Rectal smooth muscle tissue (tissue), 1 donor: Measurements from ENCODE around the gene CTNNA3.

Source experiments
- H3K27ac ChIP-seq: one replicate; pipeline ENCODE4 v1.7.0; 2013; ENCODE audit warnings: low read depth, low read length, inconsistent platforms
- H3K27me3 ChIP-seq: one replicate; pipeline ENCODE4 v1.7.0; 2013; ENCODE audit warnings: low read length; ENCODE audit not compliant: control insufficient read depth, insufficient read depth
- H3K36me3 ChIP-seq: one replicate; pipeline ENCODE4 v1.7.0; 2013; ENCODE audit warnings: low read length; ENCODE audit not compliant: control insufficient read depth, insufficient read depth
- H3K4me1 ChIP-seq: one replicate; pipeline ENCODE4 v1.7.0; 2013; ENCODE audit warnings: low read length; ENCODE audit not compliant: control insufficient read depth, insufficient read depth
- H3K4me3 ChIP-seq: one replicate; pipeline ENCODE4 v1.7.0; 2013; ENCODE audit warnings: low read length
- H3K9ac ChIP-seq: one replicate; pipeline ENCODE4 v1.7.0; 2013; ENCODE audit warnings: low read length

Gene CTNNA3

GRCh38 chr10:66773472-66773817, 922.5 kb downstream of the CTNNA3 start:
- Histone ChIP-seq H3K4me3 (no peak overlapping the region), H3K27ac (no peak overlapping the region), H3K4me1 (no peaks in the 10 kb centered on the region), H3K9ac (no peak overlapping the region), H3K27me3 (no peaks in the 10 kb centered on the region), H3K36me3 (no peaks in the 10 kb centered on the region)

GRCh38 chr10:66772548-66773471, 923.2 kb downstream of the CTNNA3 start:
- H3K4me3 ChIP-seq = no peak overlapping the region
- H3K27me3 ChIP-seq = no peaks in the 10 kb centered on the region
- no peak overlapping the region for H3K27ac ChIP-seq
- no peak overlapping the region for H3K9ac ChIP-seq
- no peaks in the 10 kb centered on the region for H3K4me1 ChIP-seq
- no peaks in the 10 kb centered on the region for H3K36me3 ChIP-seq

GRCh38 chr10:66767707-66768106, 928.3 kb downstream of the CTNNA3 start:
- Histone ChIP-seq H3K36me3 (no peaks in the 10 kb centered on the region), H3K4me3 (no peak overlapping the region), H3K4me1 (no peaks in the 10 kb centered on the region), H3K27ac (no peak overlapping the region), H3K9ac (no peak overlapping the region), H3K27me3 (no peaks in the 10 kb centered on the region)

GRCh38 chr10:66762218-66762729, 933.7 kb downstream of the CTNNA3 start:
- Histone ChIP-seq H3K27me3 (no peaks in the 10 kb centered on the region), H3K36me3 (no peaks in the 10 kb centered on the region), H3K27ac (no peak overlapping the region), H3K4me3 (no peak overlapping the region), H3K4me1 (no peaks in the 10 kb centered on the region), H3K9ac (no peak overlapping the region)

GRCh38 chr10:66760941-66761340, 935.1 kb downstream of the CTNNA3 start:
- H3K4me3 ChIP-seq = no peak overlapping the region
- no peaks in the 10 kb centered on the region for H3K27me3 ChIP-seq
- H3K27ac ChIP-seq = no peak overlapping the region
- no peaks in the 10 kb centered on the region for H3K36me3 ChIP-seq
- no peak overlapping the region for H3K9ac ChIP-seq
- H3K4me1 ChIP-seq = no peaks in the 10 kb centered on the region

GRCh38 chr10:66755474-66755873, 940.5 kb downstream of the CTNNA3 start:
- H3K27me3 ChIP-seq = no peaks in the 10 kb centered on the region
- no peak overlapping the region for H3K9ac ChIP-seq
- no peaks in the 10 kb centered on the region for H3K36me3 ChIP-seq
- H3K4me3 ChIP-seq = no peak overlapping the region
- no peak overlapping the region for H3K27ac ChIP-seq
- H3K4me1 ChIP-seq = no peaks in the 10 kb centered on the region

- H3K4me1 ChIP-seq = no peaks in the 10 kb centered on the region
- no peaks in the 10 kb centered on the region for H3K27me3 ChIP-seq
- H3K4me3 ChIP-seq = no peak overlapping the region
- H3K9ac ChIP-seq = no peak overlapping the region
- no peak overlapping the region for H3K27ac ChIP-seq
- no peaks in the 10 kb centered on the region for H3K36me3 ChIP-seq
These were observed 943.3 kb downstream of the CTNNA3 start for GRCh38 chr10:66752714-66753113.

- no peaks in the 10 kb centered on the region for H3K36me3 ChIP-seq
- H3K9ac ChIP-seq = no peak overlapping the region
- H3K4me3 ChIP-seq = no peak overlapping the region
These were observed 947.8 kb downstream of the CTNNA3 start for GRCh38 chr10:66748217-66748616.

GRCh38 chr10:66747451-66747850, 948.5 kb downstream of the CTNNA3 start:
- no peak overlapping the region for H3K27ac ChIP-seq
- H3K36me3 ChIP-seq = no peaks in the 10 kb centered on the region
- no peaks in the 10 kb centered on the region for H3K27me3 ChIP-seq
- no peak overlapping the region for H3K4me3 ChIP-seq
- no peak overlapping the region for H3K9ac ChIP-seq
- H3K4me1 ChIP-seq = no peaks in the 10 kb centered on the region

More at GRCh38 chr10:66748217-66748616, 947.8 kb downstream of the CTNNA3 start:
- no peaks in the 10 kb centered on the region for H3K4me1 ChIP-seq
- H3K27ac ChIP-seq = no peak overlapping the region
- H3K27me3 ChIP-seq = no peaks in the 10 kb centered on the region

- H3K9ac ChIP-seq = no peak overlapping the region
- H3K27me3 ChIP-seq = no peaks in the 10 kb centered on the region
- H3K27ac ChIP-seq = no peak overlapping the region
- H3K4me1 ChIP-seq = no peaks in the 10 kb centered on the region
- H3K4me3 ChIP-seq = no peak overlapping the region
- H3K36me3 ChIP-seq = no peaks in the 10 kb centered on the region
These were observed 949.3 kb downstream of the CTNNA3 start for GRCh38 chr10:66746711-66747110.

- Histone ChIP-seq H3K36me3 (no peaks in the 10 kb centered on the region), H3K9ac (no peak overlapping the region), H3K4me1 (no peaks in the 10 kb centered on the region), H3K4me3 (no peak overlapping the region), H3K27me3 (no peaks in the 10 kb centered on the region), H3K27ac (no peak overlapping the region)
These were observed 949.7 kb downstream of the CTNNA3 start for GRCh38 chr10:66746246-66746645.

- Histone ChIP-seq H3K27ac (no peak overlapping the region), H3K9ac (no peak overlapping the region), H3K4me3 (no peak overlapping the region), H3K27me3 (no peaks in the 10 kb centered on the region), H3K4me1 (no peaks in the 10 kb centered on the region), H3K36me3 (no peaks in the 10 kb centered on the region)
These were observed 951.1 kb downstream of the CTNNA3 start for GRCh38 chr10:66744915-66745314.

- no peaks in the 10 kb centered on the region for H3K27me3 ChIP-seq
- H3K4me1 ChIP-seq = no peaks in the 10 kb centered on the region
- no peaks in the 10 kb centered on the region for H3K36me3 ChIP-seq
- H3K27ac ChIP-seq = no peak overlapping the region
- no peak overlapping the region for H3K4me3 ChIP-seq
- no peak overlapping the region for H3K9ac ChIP-seq
These were observed 958.8 kb downstream of the CTNNA3 start for GRCh38 chr10:66737241-66737640.
